Raji (cell line): ENCODE results near the gene RIPK3.

ENCODE experiments used
- POLR2A ChIP-seq: IDR thresholded peaks from 2 replicates; pipeline ENCODE4 v1.6.1; 2011; ENCODE audit warnings: low read depth, low read length, control low read depth; ENCODE audit not compliant: insufficient read depth

The RIPK3 gene

DNA sequence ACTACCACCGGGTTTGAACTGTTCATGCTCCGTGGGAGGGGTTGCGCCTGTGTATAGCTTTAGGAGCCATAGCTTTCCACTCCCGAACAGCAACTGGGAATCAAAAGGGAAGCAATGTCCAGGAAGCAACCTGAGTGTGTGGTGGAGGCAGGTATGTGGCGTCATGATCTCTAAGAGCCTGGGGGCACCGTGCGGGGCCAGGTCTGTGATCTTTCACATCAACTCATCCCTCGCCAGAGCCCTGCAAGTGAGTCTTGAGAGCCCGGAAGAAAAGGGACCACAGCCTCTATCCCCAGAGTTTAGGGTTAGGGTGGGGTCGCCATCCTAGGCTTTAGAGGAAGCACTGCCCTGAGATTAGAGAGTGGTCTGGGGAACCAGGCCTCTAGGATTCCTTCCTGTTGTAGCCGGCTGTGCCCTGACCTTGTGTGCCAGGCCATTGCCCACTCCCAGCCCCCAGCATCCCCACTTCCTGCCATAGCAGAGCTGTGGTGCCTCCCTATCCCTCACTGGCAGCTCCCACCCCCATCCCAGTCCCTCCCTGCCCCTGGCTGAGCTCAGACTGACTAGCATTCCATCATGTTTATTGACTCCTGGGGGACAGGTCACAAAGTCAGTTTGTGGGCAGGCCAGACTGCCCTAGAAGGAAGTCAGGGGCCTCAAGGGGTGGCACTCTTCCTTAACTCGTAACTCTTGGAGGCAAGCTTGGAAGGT lies 4.2 kb downstream of the RIPK3 start:
- no peak for TF ChIP-seq POLR2A

DNA sequence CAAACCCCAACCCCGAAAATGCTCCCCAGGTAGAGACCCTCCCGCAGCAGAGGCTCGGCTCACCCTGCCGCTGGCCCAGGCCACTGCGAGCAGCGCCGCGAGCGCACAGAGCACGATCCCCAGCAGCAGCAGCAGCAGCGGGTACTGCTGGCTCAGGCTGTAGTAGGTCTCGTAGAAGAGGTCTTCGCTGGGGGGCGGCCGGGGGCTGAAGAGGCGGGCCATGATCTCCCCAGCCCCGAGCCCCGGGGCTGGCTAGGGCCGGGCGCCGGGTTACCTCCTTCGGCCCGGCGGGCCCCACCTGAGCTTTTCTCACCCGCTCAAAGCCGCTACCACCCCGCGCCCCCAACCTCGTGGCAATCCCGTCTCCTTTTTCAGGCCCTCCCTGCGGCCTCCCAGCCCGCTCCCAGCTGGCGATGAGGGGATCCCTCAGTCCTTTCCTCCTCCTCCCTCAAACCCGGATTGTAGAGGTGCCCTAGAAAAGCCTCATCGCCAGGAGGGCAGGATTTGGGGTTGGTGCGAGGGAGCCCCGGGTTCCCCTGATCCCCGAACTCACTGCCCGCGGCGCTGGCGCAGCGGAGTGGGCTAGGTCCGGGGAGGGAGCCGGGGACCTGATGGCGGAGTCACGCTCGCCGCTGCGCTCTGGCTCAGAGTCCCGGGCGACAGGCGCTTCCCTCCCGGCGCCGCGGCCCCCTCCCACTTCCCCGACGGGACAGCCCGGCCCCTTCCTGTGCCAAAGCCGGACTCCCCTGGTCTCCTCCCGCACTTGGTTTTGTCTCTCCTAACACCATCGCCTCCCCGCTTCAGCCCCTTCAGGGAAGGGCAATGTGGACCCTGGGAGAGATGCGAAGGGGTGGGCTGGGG lies 5.1 kb downstream of the RIPK3 start, which contains the start of gene ADCY4:
Gene ADCY4 (minus strand): TSS at position 641 of the 861 bp plus-strand sequence. CDS start 419 bp downstream, at position 222.
- no peak for TF ChIP-seq POLR2A

DNA sequence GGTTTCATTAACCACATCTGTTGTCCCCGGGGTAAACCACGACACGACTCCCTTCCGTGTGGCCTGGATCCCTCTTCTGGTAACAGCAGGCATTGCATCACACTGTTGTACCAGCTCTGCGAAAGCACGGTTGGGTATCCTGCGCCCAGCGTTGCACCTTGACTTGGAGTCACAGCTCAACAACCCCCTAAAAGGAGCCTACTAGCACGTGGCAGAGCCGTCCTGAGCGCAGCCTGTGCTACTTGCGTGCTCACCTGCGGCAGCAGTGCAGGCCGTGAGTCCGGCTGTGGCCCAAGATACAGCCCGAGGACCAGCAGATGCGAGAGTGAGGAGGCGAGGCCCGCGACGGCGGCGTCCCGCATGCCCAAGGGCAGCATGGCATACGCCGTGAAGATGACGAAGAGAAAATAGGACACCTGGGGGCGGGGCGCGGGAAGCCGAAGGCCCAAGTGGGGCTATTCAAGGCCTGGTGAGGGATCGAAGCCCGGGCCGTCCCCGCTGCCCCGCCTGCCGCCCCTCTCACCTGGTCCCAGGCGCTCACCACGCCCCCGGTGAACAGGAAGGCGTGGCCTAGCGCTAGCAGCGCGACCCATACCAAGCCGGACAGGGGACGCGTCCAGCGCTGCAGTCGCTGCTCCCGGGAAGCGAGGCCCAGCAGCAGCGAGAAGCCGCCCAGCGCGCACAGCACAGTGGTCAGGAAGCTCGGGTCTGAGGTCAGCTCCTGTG lies 7.4 kb downstream of the RIPK3 start:
- TF ChIP-seq POLR2A = no peak

DNA sequence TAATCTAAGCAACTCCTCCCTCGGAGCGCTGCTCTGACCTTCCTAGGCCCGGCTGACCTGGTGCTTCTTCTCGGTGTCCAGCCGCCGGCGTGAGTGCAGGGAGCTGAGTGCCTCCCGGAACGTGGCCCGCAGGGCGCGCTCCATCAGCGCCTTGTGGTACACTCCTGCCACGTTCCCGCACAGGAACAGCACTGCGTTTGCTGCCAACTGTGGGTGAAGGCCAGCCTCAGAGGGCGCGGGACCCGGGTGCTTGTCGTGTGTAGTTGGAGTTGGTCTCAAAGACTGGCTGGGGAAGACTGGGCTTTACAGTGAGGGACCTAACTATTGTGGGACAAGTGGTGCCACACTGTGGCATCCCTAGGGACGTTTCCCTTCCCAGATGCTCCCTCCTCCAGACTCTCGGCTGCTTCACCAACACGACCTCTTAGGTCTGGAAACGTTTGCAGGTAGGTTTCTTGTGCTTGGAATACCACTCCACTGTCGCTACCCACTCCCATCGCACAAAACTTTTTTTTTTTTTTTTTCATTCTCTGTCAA lies 8.0 kb downstream of the RIPK3 start:
- no peak for TF ChIP-seq POLR2A

DNA sequence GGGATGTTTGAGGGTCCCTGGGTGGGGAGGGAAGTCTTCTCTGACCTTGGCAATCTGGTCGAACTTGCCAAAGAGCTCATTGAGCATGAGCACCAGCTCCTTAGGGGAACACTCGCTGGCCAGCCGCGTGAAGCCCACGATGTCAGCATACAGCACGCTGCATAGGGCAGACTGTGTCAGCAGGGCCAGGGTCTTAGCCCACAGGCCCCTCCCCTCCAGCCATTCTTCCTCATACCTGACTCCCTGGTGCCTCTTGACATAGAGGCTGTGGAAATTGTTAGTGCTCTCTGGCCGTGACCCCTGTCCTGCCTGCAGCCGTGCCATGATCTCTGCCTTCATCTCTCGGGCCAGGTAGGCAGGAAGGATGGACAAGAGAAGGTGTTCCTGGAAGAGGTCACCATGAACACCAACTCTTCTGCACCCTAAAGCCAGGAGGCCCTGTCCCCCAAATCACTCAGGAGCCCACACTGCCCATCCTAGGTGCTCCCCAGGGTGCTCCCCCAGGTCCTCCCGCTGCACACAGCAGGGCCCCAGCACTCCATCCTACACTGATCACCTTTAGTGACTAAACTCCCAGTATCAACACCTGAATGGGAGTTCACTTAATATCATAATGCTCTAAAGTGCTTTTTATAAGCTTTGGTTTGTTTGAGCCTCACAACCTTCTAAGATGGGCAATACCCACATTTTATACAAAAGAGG lies 8.7 kb downstream of the RIPK3 start:
- no peak for TF ChIP-seq POLR2A

DNA sequence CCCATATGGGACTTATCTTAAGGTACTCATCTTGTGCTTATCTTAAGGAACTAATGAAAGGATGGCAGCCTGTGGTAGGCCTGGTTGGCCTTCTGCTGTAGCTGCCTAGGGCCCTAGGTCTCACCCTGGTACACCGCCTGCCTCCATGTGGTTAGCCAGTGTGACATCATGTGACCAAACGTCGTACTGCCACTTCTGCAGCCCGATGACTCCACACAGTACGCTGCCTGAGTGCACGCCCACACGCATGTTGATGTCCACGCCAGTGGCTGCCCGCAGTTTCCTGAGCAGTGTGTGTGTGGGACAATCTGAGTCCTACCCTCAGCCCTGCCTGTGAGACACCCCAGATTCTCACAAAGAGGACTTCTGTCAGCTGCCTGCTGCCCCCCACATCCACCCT lies 10.1 kb downstream of the RIPK3 start:
- no peak for TF ChIP-seq POLR2A

DNA sequence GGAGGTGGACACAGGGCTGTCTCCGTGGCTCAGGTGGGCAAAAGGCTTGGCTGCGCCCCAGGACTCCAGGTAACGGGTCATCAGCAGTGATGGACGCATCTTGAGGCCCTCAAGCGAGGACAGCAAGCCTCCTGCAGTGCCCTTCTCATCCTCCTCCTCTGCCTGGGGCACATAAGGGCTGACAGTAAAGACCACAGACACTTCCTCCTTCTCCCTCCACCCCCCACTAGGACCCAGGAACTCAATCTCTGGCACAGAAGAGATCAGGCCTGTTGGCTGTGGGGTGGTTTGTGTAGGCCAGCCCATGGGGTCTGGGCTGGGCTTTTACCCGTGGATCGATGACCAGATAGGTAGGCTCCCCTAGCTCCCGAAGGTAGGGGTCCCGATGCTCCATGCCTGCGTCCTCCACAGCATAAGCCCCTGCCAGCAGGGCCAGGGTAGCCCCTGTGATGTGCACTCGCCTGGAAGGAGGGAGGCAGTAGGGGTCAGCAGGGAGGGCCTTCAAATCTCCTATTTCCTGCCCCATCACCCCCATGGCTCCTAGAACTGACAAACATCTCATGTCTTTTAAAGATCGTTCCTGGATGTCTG lies 10.6 kb downstream of the RIPK3 start:
- no peak for TF ChIP-seq POLR2A

DNA sequence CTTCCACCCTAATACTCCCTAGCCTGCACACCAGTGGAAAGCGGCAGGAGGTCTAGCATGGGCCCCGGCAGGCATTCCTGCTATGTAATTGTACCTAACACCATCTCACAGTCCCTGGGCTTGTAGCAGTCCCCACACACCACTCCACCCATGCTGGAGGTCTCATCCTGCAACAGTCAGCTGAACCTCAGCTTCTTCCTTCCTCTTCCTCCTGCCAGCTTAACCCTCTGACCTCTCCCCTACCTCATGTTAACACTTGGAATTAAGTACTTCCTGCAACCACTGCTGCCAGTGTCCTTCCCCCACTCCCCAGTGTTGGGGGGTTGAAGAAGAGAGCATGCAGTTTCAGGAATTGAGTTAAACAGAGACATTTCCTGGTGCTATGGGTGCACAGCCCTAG lies 12.5 kb downstream of the RIPK3 start:
- no peak for TF ChIP-seq POLR2A

DNA sequence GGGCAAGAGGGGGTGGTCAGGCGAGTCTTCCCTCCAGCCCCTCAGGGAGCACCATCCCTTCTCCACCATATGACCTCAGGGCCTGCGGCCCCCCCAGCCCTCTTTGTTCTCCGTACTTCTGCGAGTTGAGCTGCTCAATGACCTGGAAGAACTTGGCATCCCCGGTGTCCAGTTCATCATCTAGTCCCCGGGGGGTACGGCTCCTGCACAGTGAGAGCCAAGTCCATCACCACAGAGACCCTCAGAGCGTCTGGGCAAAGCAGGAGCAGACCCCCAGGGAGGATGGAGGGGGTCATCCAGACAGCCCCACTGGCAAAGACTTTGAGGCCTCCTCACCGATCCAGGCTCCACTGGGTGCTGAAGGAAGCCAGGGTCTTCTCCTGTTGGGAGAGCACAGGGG lies 13.8 kb downstream of the RIPK3 start:
- TF ChIP-seq POLR2A = no peak

DNA sequence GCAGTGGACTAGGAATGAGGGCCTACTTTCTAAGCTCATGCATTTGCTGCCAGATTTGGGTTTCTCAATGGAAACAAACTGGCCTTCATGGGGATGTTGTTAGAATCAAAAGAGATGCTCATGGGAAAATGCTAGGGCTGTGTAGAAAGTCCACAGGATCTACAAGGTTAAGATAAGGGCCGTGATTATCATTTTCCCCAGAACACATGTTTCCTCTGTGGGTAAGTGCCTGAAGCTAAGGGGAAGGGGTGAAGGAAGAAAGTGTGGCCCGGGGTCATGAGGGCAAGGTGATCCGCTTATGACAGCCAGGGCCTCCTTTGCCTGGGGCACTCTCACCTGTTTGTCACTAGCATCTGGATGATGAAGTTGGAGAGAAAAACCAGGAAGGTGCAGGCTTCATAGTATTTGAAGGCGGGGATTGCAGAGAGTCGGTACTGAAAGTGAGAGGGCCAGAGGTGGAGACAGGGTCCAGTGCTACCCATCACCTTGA lies 14.7 kb downstream of the RIPK3 start:
- TF ChIP-seq POLR2A = no peak

DNA sequence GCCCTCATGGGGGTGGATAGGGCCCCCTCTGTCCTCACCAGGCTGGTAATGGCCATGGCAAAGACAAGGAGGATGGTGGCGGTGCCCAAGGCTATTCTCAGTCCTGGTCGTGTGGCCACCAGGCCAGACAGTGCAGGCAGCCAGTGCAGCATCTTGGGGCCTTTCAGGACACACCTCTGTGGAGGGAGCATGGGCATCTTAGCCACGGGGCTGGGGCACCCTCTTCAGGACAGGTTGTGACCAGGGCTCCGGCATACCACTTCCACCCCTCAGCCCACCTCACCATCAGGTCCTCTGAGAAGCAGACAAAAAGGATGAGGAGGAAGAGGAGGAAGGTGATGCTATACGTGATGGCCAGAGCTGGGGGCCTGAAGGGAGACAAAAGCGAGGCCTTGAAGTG lies 15.8 kb downstream of the RIPK3 start:
- TF ChIP-seq POLR2A = no peak

DNA sequence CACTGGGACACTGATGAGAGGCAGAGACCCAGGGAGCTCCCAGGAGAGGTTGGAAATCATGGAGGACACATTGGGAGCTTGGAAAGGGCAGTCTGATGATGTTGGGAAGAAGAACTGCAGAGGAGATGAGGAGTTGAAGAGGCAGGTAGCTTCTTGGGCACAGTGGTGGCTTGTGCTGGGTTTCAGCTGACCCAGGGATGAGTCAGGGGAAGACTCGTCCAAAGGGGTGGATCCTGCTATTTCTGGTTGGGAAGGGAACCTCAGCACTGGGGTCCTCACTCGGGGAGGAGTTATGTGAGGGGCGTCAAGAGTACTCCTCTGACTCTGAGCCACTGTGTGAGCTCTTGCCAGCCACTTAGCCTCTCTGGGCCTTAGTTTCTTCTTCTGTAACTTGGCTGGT lies 16.4 kb downstream of the RIPK3 start:
- TF ChIP-seq POLR2A = no peak

DNA sequence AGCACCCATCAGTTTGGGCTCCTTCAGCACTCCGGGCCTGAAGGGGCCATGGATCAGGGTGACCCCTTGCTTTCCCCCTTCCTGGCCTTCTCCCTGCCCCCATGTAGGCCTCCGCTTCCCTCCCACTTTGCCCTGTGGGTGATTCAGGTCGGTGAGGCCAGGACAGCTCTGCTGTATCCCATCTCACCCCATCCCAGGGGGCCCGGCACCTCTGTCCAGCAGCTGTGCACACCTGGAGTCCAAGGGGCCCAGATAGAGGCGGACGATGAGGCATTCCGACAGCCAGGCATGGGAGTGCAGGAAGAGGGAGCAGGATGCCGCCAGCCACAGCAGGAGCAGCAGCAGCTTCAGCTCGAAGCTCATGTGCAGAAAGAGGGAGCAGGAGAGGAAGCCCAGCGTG lies 17.1 kb downstream of the RIPK3 start:
- TF ChIP-seq POLR2A = no peak
